ENCODE measurements around the gene ADAMTSL1. TPM values are rescaled to one million over a fixed set of nuclear protein-coding genes. Genes with fewer than 3 reads are reported as not detected.

Gene ADAMTSL1
- total RNA-seq, 1 donor from 2014 or later, result 12.6 TPM

DNA sequence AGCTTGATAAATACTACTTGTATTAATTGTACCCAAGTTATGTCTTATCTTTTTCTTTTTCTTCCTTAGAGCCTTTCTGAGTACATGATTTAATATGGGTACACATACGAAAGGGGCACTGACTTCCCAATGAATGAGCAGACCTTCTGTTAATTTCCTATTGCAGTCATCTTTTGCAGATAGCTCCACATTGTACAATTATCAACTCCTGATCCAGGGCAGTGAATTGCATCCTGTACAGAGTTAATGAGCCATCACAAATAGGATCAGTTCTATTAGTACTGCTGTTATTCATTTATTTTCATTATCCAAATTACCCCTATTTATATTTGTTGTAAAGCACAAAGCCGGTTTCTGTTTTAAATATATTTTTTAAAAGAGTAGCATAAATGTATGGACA, 105.6 kb downstream of the ADAMTSL1 start:
- no peak overlapping the region for H3K27ac ChIP-seq (ENCODE audit: low read depth, low read length)
- H3K36me3 Mint-ChIP-seq (ENCODE audit: low read depth, unreplicated experiment), result peaks cover 3% of the 10 kb centered on the region
- no peaks in the 10 kb centered on the region for H3K9me3 ChIP-seq (ENCODE audit: insufficient read depth, low read depth, low read length)
- H2AFZ ChIP-seq (ENCODE audit: low read depth, low read length), result no peak overlapping the region
- no peak overlapping the region for H3K27ac Mint-ChIP-seq (ENCODE audit: unreplicated experiment)
- H3K9me3 Mint-ChIP-seq (ENCODE audit: unreplicated experiment), result peaks cover 2% of the 10 kb centered on the region
- no peak overlapping the region for H3K4me3 Mint-ChIP-seq (ENCODE audit: unreplicated experiment)
- H3K4me2 ChIP-seq (ENCODE audit: low read length), result no peak overlapping the region
- no peak overlapping the region for H3K9ac ChIP-seq (ENCODE audit: low read length)
- H3K36me3 ChIP-seq (ENCODE audit: insufficient read depth, low read length), result peaks cover 14% of the 10 kb centered on the region
- no peaks in the 10 kb centered on the region for H3K27me3 Mint-ChIP-seq (ENCODE audit: low read depth, unreplicated experiment)
- DNase-seq (ENCODE audit: low read depth) (no peak), FAIRE-seq (no peak)
- no peaks in the 10 kb centered on the region for H3K4me1 Mint-ChIP-seq (ENCODE audit: low read depth, unreplicated experiment)
- H4K20me1 ChIP-seq (ENCODE audit: insufficient read depth, low read length), result no peaks in the 10 kb centered on the region
- H3K4me1 ChIP-seq (ENCODE audit: insufficient read depth, low read length), result no peaks in the 10 kb centered on the region
- no peaks in the 10 kb centered on the region for H3K27me3 ChIP-seq (ENCODE audit: insufficient read depth, low read length)
- no peak for TF ChIP-seq EZH2 (IDR thresholded peaks at IDR 0.05; ENCODE audit: insufficient read depth, low read length)
- TF ChIP-seq, protein P1, sequence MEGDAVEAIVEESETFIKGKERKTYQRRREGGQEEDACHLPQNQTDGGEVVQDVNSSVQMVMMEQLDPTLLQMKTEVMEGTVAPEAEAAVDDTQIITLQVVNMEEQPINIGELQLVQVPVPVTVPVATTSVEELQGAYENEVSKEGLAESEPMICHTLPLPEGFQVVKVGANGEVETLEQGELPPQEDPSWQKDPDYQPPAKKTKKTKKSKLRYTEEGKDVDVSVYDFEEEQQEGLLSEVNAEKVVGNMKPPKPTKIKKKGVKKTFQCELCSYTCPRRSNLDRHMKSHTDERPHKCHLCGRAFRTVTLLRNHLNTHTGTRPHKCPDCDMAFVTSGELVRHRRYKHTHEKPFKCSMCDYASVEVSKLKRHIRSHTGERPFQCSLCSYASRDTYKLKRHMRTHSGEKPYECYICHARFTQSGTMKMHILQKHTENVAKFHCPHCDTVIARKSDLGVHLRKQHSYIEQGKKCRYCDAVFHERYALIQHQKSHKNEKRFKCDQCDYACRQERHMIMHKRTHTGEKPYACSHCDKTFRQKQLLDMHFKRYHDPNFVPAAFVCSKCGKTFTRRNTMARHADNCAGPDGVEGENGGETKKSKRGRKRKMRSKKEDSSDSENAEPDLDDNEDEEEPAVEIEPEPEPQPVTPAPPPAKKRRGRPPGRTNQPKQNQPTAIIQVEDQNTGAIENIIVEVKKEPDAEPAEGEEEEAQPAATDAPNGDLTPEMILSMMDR (IDR thresholded peaks at IDR 0.05; ENCODE audit: insufficient read depth, low read depth, low read length), result no peak
- H3K79me2 ChIP-seq (ENCODE audit: insufficient read depth, low read length), result peaks cover 22% of the 10 kb centered on the region
- no peak overlapping the region for H3K4me3 ChIP-seq (ENCODE audit: insufficient read depth, low read depth, low read length)

DNA sequence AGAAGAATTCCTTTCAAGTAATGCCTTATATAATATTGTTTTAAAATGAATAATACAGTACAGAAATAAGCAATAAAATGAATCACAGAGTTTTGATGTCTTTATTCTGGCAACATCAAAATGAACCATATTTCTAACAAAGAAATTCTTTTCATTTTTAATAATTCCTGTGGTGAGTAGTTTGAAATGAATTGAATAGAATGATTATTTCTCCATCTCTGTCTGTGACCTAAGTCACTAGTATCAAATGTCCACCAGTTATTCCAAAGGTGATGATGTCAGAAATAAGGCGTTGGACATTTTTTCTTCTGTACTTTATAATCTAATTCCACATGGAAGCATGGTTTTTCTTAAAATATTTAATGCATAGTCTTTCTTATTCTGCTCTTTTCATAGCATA, 106.2 kb downstream of the ADAMTSL1 start:
- H3K27ac ChIP-seq (ENCODE audit: low read depth, low read length), result no peak overlapping the region
- FAIRE-seq, result no peak

DNA sequence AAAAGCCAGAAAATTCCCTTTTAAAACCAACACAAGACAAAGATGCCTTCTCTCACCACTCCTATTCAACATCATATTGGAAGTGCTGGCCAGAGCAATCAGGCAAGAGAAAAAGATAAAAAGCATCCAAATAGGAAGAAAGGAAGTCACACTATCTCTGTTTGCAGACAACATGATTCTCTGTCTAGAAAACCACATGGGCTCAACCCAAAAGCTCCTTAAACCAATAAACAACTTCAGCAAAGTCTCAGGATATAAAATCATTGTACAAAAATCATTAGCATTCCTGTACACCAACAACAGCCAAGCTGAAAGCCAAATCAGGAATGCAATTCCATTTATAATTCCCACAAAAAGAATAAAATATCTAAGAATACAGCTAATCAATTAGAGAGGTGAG, 112.0 kb downstream of the ADAMTSL1 start:
- H3K9ac ChIP-seq (ENCODE audit: low read length), result no peak overlapping the region
- no peak overlapping the region for H3K4me2 ChIP-seq (ENCODE audit: low read length)
- peaks cover 4% of the 10 kb centered on the region for H3K36me3 ChIP-seq (ENCODE audit: insufficient read depth, low read length)
- H3K36me3 Mint-ChIP-seq (ENCODE audit: low read depth, unreplicated experiment), result peaks cover 3% of the 10 kb centered on the region
- no peak overlapping the region for H3K27ac ChIP-seq (ENCODE audit: low read depth, low read length)
- H3K9me3 Mint-ChIP-seq (ENCODE audit: unreplicated experiment), result peaks cover 2% of the 10 kb centered on the region
- no peaks in the 10 kb centered on the region for H3K9me3 ChIP-seq (ENCODE audit: insufficient read depth, low read depth, low read length)
- DNase-seq (ENCODE audit: low read depth), result peak; percentile 40
- H3K27me3 ChIP-seq (ENCODE audit: insufficient read depth, low read length), result no peaks in the 10 kb centered on the region
- no peak for TF ChIP-seq EZH2 (IDR thresholded peaks at IDR 0.05; ENCODE audit: insufficient read depth, low read length)
- TF ChIP-seq, protein P1 (IDR thresholded peaks at IDR 0.05; ENCODE audit: insufficient read depth, low read depth, low read length), result no peak
- H3K27ac Mint-ChIP-seq (ENCODE audit: unreplicated experiment), result no peak overlapping the region
- H3K27me3 Mint-ChIP-seq (ENCODE audit: low read depth, unreplicated experiment), result no peaks in the 10 kb centered on the region
- H4K20me1 ChIP-seq (ENCODE audit: insufficient read depth, low read length), result no peaks in the 10 kb centered on the region
- no peaks in the 10 kb centered on the region for H3K4me1 Mint-ChIP-seq (ENCODE audit: low read depth, unreplicated experiment)
- H3K4me1 ChIP-seq (ENCODE audit: insufficient read depth, low read length), result peaks cover 5% of the 10 kb centered on the region
- FAIRE-seq, result no peak
- H2AFZ ChIP-seq (ENCODE audit: low read depth, low read length), result no peak overlapping the region
- no peak overlapping the region for H3K4me3 Mint-ChIP-seq (ENCODE audit: unreplicated experiment)
- no peak overlapping the region for H3K4me3 ChIP-seq (ENCODE audit: insufficient read depth, low read depth, low read length)
- peaks cover 28% of the 10 kb centered on the region for H3K79me2 ChIP-seq (ENCODE audit: insufficient read depth, low read length)

More for the DNA sequence above, 106.2 kb downstream of the ADAMTSL1 start:
- Histone ChIP-seq H4K20me1 (ENCODE audit: insufficient read depth, low read length) (no peaks in the 10 kb centered on the region), H3K4me3 (ENCODE audit: insufficient read depth, low read depth, low read length) (no peak overlapping the region), H3K36me3 (ENCODE audit: insufficient read depth, low read length) (peaks cover 8% of the 10 kb centered on the region), H2AFZ (ENCODE audit: low read depth, low read length) (no peak overlapping the region), H3K4me1 (ENCODE audit: insufficient read depth, low read length) (no peaks in the 10 kb centered on the region), H3K27me3 (ENCODE audit: insufficient read depth, low read length) (no peaks in the 10 kb centered on the region), H3K79me2 (ENCODE audit: insufficient read depth, low read length) (peaks cover 16% of the 10 kb centered on the region), H3K9me3 (ENCODE audit: insufficient read depth, low read depth, low read length) (no peaks in the 10 kb centered on the region), H3K9ac (ENCODE audit: low read length) (no peak overlapping the region), H3K4me2 (ENCODE audit: low read length) (no peak overlapping the region)
- no peak for TF ChIP-seq EZH2 (IDR thresholded peaks at IDR 0.05; ENCODE audit: insufficient read depth, low read length)
- TF ChIP-seq, protein P1 (IDR thresholded peaks at IDR 0.05; ENCODE audit: insufficient read depth, low read depth, low read length), result no peak
- no peaks in the 10 kb centered on the region for H3K4me1 Mint-ChIP-seq (ENCODE audit: low read depth, unreplicated experiment)
- no peaks in the 10 kb centered on the region for H3K27me3 Mint-ChIP-seq (ENCODE audit: low read depth, unreplicated experiment)
- H3K9me3 Mint-ChIP-seq (ENCODE audit: unreplicated experiment), result peaks cover 2% of the 10 kb centered on the region
- no peak overlapping the region for H3K4me3 Mint-ChIP-seq (ENCODE audit: unreplicated experiment)
- H3K36me3 Mint-ChIP-seq (ENCODE audit: low read depth, unreplicated experiment), result peaks cover 3% of the 10 kb centered on the region
- peak; percentile 18 for DNase-seq (ENCODE audit: low read depth)
- no peak overlapping the region for H3K27ac Mint-ChIP-seq (ENCODE audit: unreplicated experiment)

Data from astrocyte (in vitro differentiated cells and primary cell).